ENCODE measurements around the gene CCL25. TPM values are rescaled to one million over a fixed set of nuclear protein-coding genes. Genes with fewer than 3 reads are reported as not detected.

Gene CCL25
- total and polyA plus RNA-seq, 2 of the 13 experiments (the other 11 are each of a cell fraction or from before 2014, with no cell fraction given): not detected

DNA sequence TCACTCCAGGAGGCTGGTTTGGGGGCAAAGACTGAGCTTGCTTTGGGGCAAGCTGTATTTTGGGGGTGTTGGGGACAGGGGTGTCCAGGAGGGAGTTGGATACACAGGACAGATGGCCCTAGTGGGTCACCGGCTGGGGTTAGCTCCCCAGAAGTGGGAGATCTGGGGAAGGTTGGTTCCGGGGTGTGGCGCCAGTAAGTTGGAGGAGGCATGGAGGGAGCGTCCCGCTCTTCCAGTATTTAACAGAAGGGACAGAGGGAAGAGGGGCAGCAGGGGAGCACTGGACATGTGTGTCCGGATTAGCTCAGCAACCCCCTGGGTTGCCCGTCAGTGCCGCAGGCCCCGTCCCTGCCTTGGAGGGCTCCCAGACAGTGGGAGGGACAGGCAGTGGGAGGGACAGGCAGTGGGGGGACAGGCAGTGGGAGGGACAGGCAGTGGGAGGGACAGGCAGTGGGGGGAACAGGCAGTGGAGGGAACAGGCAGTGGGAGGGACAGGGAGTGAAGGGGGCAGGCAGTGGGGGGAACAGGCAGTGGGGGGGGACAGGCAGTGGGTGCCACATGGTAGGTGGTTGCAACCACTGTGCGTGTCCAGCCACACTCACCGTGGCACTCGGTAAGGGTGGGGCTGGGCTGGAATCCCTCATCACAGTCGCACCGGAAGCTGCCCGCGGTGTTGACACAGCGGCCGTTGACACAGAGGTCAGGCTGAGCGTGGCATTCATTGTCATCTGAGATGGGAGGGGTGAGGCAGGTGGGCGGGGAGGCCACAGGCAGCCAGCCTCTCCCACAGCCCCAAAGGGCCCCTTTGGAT is 33.2 kb downstream of the CCL25 start (continued):
- TF ChIP-seq, protein P1, sequence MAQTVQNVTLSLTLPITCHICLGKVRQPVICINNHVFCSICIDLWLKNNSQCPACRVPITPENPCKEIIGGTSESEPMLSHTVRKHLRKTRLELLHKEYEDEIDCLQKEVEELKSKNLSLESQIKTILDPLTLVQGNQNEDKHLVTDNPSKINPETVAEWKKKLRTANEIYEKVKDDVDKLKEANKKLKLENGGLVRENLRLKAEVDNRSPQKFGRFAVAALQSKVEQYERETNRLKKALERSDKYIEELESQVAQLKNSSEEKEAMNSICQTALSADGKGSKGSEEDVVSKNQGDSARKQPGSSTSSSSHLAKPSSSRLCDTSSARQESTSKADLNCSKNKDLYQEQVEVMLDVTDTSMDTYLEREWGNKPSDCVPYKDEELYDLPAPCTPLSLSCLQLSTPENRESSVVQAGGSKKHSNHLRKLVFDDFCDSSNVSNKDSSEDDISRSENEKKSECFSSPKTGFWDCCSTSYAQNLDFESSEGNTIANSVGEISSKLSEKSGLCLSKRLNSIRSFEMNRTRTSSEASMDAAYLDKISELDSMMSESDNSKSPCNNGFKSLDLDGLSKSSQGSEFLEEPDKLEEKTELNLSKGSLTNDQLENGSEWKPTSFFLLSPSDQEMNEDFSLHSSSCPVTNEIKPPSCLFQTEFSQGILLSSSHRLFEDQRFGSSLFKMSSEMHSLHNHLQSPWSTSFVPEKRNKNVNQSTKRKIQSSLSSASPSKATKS (CRISPR knock-in tag; IDR thresholded peaks at IDR 0.05): no peak
- TF ChIP-seq YEATS2 (CRISPR knock-in tag; IDR thresholded peaks at IDR 0.05; ENCODE audit: borderline replicate concordance) (peak; percentile 41; the same call in 1 of the 2 replicates), SRY (CRISPR knock-in tag; IDR thresholded peaks at IDR 0.05) (no peak), ZSCAN30 (CRISPR knock-in tag; IDR thresholded peaks at IDR 0.05) (no peak), NFE2 (CRISPR knock-in tag; IDR thresholded peaks at IDR 0.05) (no peak), SOX6 (IDR thresholded peaks at IDR 0.05) (no peak), SOX6 (CRISPR knock-in tag; IDR thresholded peaks at IDR 0.05) (peak; percentile 95), ZNF430 (CRISPR knock-in tag; IDR thresholded peaks at IDR 0.05) (0 out of 2 replicates have a peak, but pooled peaks have one; percentile 33), RFX1 (IDR thresholded peaks at IDR 0.05) (no peak), ZBTB3 (CRISPR knock-in tag; IDR thresholded peaks at IDR 0.05; ENCODE audit: borderline replicate concordance, low read depth) (no peak; the same call in 1 of the 2 replicates), HMG20A (CRISPR knock-in tag; IDR thresholded peaks at IDR 0.05; ENCODE audit: borderline replicate concordance) (peak; percentile 71; the same call in 1 of the 2 replicates), ZNF253 (CRISPR knock-in tag; IDR thresholded peaks at IDR 0.05; ENCODE audit: borderline replicate concordance) (no peak), NFE2L1 (CRISPR knock-in tag; IDR thresholded peaks at IDR 0.05; ENCODE audit: borderline replicate concordance) (no peak), DR1 (CRISPR knock-in tag; IDR thresholded peaks at IDR 0.05) (no peak), STAG1 (CRISPR knock-in tag; IDR thresholded peaks at IDR 0.05) (no peak), LCORL (IDR thresholded peaks at IDR 0.05) (no peak), LCORL (CRISPR knock-in tag; IDR thresholded peaks at IDR 0.05) (no peak; the same call in 1 of the 2 replicates)
- TF ChIP-seq, protein P2, sequence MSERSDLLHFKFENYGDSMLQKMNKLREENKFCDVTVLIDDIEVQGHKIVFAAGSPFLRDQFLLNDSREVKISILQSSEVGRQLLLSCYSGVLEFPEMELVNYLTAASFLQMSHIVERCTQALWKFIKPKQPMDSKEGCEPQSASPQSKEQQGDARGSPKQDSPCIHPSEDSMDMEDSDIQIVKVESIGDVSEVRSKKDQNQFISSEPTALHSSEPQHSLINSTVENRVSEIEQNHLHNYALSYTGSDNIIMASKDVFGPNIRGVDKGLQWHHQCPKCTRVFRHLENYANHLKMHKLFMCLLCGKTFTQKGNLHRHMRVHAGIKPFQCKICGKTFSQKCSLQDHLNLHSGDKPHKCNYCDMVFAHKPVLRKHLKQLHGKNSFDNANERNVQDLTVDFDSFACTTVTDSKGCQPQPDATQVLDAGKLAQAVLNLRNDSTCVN (CRISPR knock-in tag; IDR thresholded peaks at IDR 0.05; ENCODE audit: borderline replicate concordance): no peak
- TF ChIP-seq, protein P3, sequence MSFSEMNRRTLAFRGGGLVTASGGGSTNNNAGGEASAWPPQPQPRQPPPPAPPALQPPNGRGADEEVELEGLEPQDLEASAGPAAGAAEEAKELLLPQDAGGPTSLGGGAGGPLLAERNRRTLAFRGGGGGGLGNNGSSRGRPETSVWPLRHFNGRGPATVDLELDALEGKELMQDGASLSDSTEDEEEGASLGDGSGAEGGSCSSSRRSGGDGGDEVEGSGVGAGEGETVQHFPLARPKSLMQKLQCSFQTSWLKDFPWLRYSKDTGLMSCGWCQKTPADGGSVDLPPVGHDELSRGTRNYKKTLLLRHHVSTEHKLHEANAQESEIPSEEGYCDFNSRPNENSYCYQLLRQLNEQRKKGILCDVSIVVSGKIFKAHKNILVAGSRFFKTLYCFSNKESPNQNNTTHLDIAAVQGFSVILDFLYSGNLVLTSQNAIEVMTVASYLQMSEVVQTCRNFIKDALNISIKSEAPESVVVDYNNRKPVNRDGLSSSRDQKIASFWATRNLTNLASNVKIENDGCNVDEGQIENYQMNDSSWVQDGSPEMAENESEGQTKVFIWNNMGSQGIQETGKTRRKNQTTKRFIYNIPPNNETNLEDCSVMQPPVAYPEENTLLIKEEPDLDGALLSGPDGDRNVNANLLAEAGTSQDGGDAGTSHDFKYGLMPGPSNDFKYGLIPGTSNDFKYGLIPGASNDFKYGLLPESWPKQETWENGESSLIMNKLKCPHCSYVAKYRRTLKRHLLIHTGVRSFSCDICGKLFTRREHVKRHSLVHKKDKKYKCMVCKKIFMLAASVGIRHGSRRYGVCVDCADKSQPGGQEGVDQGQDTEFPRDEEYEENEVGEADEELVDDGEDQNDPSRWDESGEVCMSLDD (CRISPR knock-in tag; IDR thresholded peaks at IDR 0.05; ENCODE audit: borderline replicate concordance): no peak
- TF ChIP-seq, protein P4, sequence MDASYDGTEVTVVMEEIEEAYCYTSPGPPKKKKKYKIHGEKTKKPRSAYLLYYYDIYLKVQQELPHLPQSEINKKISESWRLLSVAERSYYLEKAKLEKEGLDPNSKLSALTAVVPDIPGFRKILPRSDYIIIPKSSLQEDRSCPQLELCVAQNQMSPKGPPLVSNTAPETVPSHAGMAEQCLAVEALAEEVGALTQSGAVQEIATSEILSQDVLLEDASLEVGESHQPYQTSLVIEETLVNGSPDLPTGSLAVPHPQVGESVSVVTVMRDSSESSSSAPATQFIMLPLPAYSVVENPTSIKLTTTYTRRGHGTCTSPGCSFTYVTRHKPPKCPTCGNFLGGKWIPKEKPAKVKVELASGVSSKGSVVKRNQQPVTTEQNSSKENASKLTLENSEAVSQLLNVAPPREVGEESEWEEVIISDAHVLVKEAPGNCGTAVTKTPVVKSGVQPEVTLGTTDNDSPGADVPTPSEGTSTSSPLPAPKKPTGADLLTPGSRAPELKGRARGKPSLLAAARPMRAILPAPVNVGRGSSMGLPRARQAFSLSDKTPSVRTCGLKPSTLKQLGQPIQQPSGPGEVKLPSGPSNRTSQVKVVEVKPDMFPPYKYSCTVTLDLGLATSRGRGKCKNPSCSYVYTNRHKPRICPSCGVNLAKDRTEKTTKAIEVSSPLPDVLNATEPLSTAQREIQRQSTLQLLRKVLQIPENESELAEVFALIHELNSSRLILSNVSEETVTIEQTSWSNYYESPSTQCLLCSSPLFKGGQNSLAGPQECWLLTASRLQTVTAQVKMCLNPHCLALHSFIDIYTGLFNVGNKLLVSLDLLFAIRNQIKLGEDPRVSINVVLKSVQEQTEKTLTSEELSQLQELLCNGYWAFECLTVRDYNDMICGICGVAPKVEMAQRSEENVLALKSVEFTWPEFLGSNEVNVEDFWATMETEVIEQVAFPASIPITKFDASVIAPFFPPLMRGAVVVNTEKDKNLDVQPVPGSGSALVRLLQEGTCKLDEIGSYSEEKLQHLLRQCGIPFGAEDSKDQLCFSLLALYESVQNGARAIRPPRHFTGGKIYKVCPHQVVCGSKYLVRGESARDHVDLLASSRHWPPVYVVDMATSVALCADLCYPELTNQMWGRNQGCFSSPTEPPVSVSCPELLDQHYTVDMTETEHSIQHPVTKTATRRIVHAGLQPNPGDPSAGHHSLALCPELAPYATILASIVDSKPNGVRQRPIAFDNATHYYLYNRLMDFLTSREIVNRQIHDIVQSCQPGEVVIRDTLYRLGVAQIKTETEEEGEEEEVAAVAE (CRISPR knock-in tag; IDR thresholded peaks at IDR 0.05; ENCODE audit: borderline replicate concordance): no peak

All from HepG2 (cell line).